HCT116 (cell line): ENCODE measurements around the gene PTPN7. TPM values are rescaled to one million over a fixed set of nuclear protein-coding genes. Genes with fewer than 3 reads are reported as not detected.
A peak's percentile ranks its signal among the peaks of the same experiment; 100 is the strongest.

ENCODE experiments used
- ATAC-seq: fragments of 200-7000 bp; cut with Tn5 transposase; 2 replicates; pipeline ENCODE4 v1.9.1; 2020; ENCODE audit warnings: mild to moderate bottlenecking, moderate library complexity
- BruUV-seq: library from RNA; stranded (reverse); fragments of 400-500 nt; replicated peaks from 2 replicates; lab custom pipeline; 2021; lab: Mats Ljungman, UMichigan
- CTCF ChIA-PET: fragments of 300-600 bp; sonication (Branson Sonifier 250); formaldehyde crosslinking; loops from one replicate; lab custom pipeline; 2021; ENCODE audit warnings: antibody characterized with exemption; lab: Charles Lee
- POLR2A ChIA-PET: fragments of 300-600, 350-600 bp; sonication (Branson Sonifier 250); formaldehyde crosslinking; loops from one replicate; lab custom pipeline; 2021; ENCODE audit warnings: antibody characterized with exemption; lab: Charles Lee
- RAD21 ChIA-PET, 2 experiments: fragments of 300-600 bp; sonication (Branson Sonifier 250); formaldehyde crosslinking; loops; one replicate each; lab custom pipeline; 2023; ENCODE audit warnings: low total read pairs in 2 of 2; ENCODE audit not compliant: uncharacterized antibody in 2 of 2, unreplicated experiment in 2 of 2, low non-redundant PET in 1 of 2; lab: Charles Lee
- DNase-seq: peaks from one replicate; pipeline ENCODE4 v3.0.0-alpha.2; 2010; ENCODE audit warnings: low read depth, low spot score
- H2AFZ ChIP-seq: fragments of 200-600 bp; shearing (Covaris generic), sonication (generic); 2 replicates; pipeline ENCODE4 v1.6.1; 2017; ENCODE audit warnings: low read depth, mixed run types, mixed read lengths, antibody characterized with exemption, low read length; ENCODE audit not compliant: poor library complexity, severe bottlenecking
- H3K27ac ChIP-seq: 2 replicates; pipeline ENCODE4 v1.5.1; 2012; ENCODE audit warnings: low read depth, low read length
- H3K27me3 ChIP-seq: fragments of 200-600 bp; sonication (generic); 2 replicates; pipeline ENCODE4 v1.6.1; 2016; ENCODE audit warnings: mixed run types, low read length, mixed read lengths; ENCODE audit not compliant: insufficient read depth
- H3K36me3 ChIP-seq, 2 experiments: fragments of 200-500 bp in 1 of 2; fragments of 200-600 bp in 1 of 2; sonication (Bioruptor generic) in 1 of 2; sonication (generic) in 1 of 2; 2 replicates each; pipeline versions ENCODE4 v1.5.1 to v1.6.1; 2014 to 2016; ENCODE audit warnings: low read length in 2 of 2, inconsistent platforms in 1 of 2, mixed read lengths in 1 of 2, mixed run types in 1 of 2; ENCODE audit not compliant: insufficient read depth in 2 of 2, control insufficient read depth in 1 of 2
- H3K4me1 ChIP-seq, 2 experiments: fragments of 200-600 bp in 1 of 2; sonication (generic) in 1 of 2; 2 replicates each; pipeline versions ENCODE4 v1.5.1 to v1.6.1; 2012 to 2017; ENCODE audit warnings: low read length in 2 of 2, inconsistent platforms in 1 of 2, mild to moderate bottlenecking in 1 of 2, mixed read lengths in 1 of 2, mixed run types in 1 of 2, moderate library complexity in 1 of 2; ENCODE audit not compliant: insufficient read depth in 2 of 2, control insufficient read depth in 1 of 2
- H3K4me2 ChIP-seq: fragments of 200-600 bp; sonication (generic); 2 replicates; pipeline ENCODE4 v1.6.1; 2017; ENCODE audit warnings: mixed run types, low read length, mixed read lengths
- H3K4me3 ChIP-seq, 2 experiments: fragments of 200-600 bp in 1 of 2; sonication (generic) in 1 of 2; replicated peaks in 1 of 2; 2 replicates each; pipeline ENCODE4 v1.5.1; 2011 to 2016; ENCODE audit warnings: low read length in 2 of 2, control low read depth in 1 of 2, low read depth in 1 of 2, mild to moderate bottlenecking in 1 of 2, mixed read lengths in 1 of 2, mixed run types in 1 of 2
- H3K79me2 ChIP-seq: fragments of 200-600 bp; sonication (generic); 2 replicates; pipeline ENCODE4 v1.6.1; 2017; ENCODE audit warnings: mild to moderate bottlenecking, mixed run types, low read length, moderate library complexity, mixed read lengths; ENCODE audit not compliant: insufficient read depth
- H3K9ac ChIP-seq: fragments of 200-600 bp; sonication (generic); 2 replicates; pipeline ENCODE4 v1.6.1; 2016; ENCODE audit warnings: low read length, mixed read lengths
- H3K9me2 ChIP-seq: fragments of 200-600 bp; sonication (generic), shearing (Covaris generic); 2 replicates; pipeline ENCODE4 v1.6.1; 2017; ENCODE audit warnings: mixed run types, mild to moderate bottlenecking, moderate library complexity; ENCODE audit not compliant: insufficient read depth
- H3K9me3 ChIP-seq, 2 experiments: fragments of 200-500 bp in 1 of 2; fragments of 200-600 bp in 1 of 2; sonication (Bioruptor generic) in 1 of 2; sonication (generic) in 1 of 2; 2 replicates each; pipeline ENCODE4 v1.6.1; 2014 to 2017; ENCODE audit warnings: low read length in 2 of 2, mixed read lengths in 2 of 2, inconsistent platforms in 1 of 2, low read depth in 1 of 2, mild to moderate bottlenecking in 1 of 2, mixed run types in 1 of 2, moderate library complexity in 1 of 2; ENCODE audit not compliant: control insufficient read depth in 1 of 2, insufficient read depth in 1 of 2
- H4K20me1 ChIP-seq: fragments of 200-600 bp; sonication (generic), shearing (Covaris generic); 2 replicates; pipeline ENCODE4 v1.6.1; 2017; ENCODE audit warnings: mixed run types, mild to moderate bottlenecking, moderate library complexity; ENCODE audit not compliant: insufficient read depth
- CBX3 ChIP-seq: IDR thresholded peaks from 2 replicates; pipeline ENCODE4 v1.6.1; 2012; ENCODE audit warnings: low read depth
- ELF1 ChIP-seq: IDR thresholded peaks from 2 replicates; pipeline ENCODE4 v1.6.1; 2012; ENCODE audit warnings: low read depth, borderline replicate concordance
- EZH2 ChIP-seq: fragments of 200-600 bp; sonication (generic); IDR thresholded peaks from 2 replicates; pipeline ENCODE4 v1.6.1; 2017; ENCODE audit warnings: antibody characterized with exemption, mixed run types
- EZH2phosphoT487 ChIP-seq: fragments of 200-600 bp; IDR thresholded peaks from 2 replicates; pipeline ENCODE4 v1.6.1; 2018; ENCODE audit warnings: antibody characterized with exemption, borderline replicate concordance
- FOSL1 ChIP-seq: IDR thresholded peaks from 2 replicates; pipeline ENCODE4 v1.6.1; 2012; ENCODE audit warnings: low read depth
- JUND ChIP-seq: IDR thresholded peaks from 2 replicates; pipeline ENCODE4 v1.6.1; 2012
- POLR2A ChIP-seq: IDR thresholded peaks from 2 replicates; pipeline ENCODE4 v1.7.0; 2011; ENCODE audit warnings: borderline replicate concordance; ENCODE audit not compliant: insufficient read depth, insufficient read length; ENCODE audit errors: extremely low read depth
- POLR2AphosphoS5 ChIP-seq: IDR thresholded peaks from 2 replicates; pipeline ENCODE4 v1.6.1; 2011; ENCODE audit warnings: mild to moderate bottlenecking, low read depth, low read length, moderate library complexity
- RAD21 ChIP-seq: IDR thresholded peaks from 2 replicates; pipeline ENCODE4 v1.6.1; 2012; ENCODE audit warnings: low read depth, mild to moderate bottlenecking
- SIN3A ChIP-seq: IDR thresholded peaks from 2 replicates; pipeline ENCODE4 v1.6.1; 2012; ENCODE audit warnings: low read depth
- SP1 ChIP-seq: IDR thresholded peaks from 2 replicates; pipeline ENCODE4 v1.6.1; 2012; ENCODE audit warnings: low read depth
- TCF7L2 ChIP-seq: IDR thresholded peaks from 2 replicates; pipeline ENCODE4 v1.7.0; 2011; ENCODE audit warnings: borderline replicate concordance, inconsistent platforms; ENCODE audit not compliant: insufficient read depth, insufficient read length; ENCODE audit errors: extremely low read depth
- YY1 ChIP-seq: IDR thresholded peaks from 2 replicates; pipeline ENCODE4 v1.6.1; 2011; ENCODE audit warnings: low read length, low read depth, moderate library complexity, mild to moderate bottlenecking; ENCODE audit not compliant: insufficient replicate concordance; ENCODE audit errors: extremely low read depth
- intact Hi-C: fragments of 100-400 bp; cut with micrococcal nuclease; formaldehyde crosslinking; loops from 2 replicates; pipeline ENCODE4 v1.10.0; 2022
- total RNA-seq: library from RNA; stranded (reverse); gene quantifications from one replicate; pipeline ENCODE4 v1.2.1, GENCODE V29; 2021; ENCODE audit not compliant: unreplicated experiment
- TF ChIP-seq, protein P1 (sequence below): IDR thresholded peaks from 2 replicates; pipeline ENCODE4 v1.6.1; 2011; ENCODE audit warnings: mild to moderate bottlenecking, low read length, moderate library complexity; ENCODE audit not compliant: insufficient replicate concordance; ENCODE audit errors: extremely low read depth
- TF ChIP-seq, protein P2 (sequence below): IDR thresholded peaks from 2 replicates; pipeline ENCODE4 v1.6.1; 2012
- TF ChIP-seq, protein P3 (sequence below): IDR thresholded peaks from 2 replicates; pipeline ENCODE4 v1.6.1; 2012

Gene PTPN7
- total RNA-seq, 1 experiment from 2014 or later = 0.76 TPM

DNA sequence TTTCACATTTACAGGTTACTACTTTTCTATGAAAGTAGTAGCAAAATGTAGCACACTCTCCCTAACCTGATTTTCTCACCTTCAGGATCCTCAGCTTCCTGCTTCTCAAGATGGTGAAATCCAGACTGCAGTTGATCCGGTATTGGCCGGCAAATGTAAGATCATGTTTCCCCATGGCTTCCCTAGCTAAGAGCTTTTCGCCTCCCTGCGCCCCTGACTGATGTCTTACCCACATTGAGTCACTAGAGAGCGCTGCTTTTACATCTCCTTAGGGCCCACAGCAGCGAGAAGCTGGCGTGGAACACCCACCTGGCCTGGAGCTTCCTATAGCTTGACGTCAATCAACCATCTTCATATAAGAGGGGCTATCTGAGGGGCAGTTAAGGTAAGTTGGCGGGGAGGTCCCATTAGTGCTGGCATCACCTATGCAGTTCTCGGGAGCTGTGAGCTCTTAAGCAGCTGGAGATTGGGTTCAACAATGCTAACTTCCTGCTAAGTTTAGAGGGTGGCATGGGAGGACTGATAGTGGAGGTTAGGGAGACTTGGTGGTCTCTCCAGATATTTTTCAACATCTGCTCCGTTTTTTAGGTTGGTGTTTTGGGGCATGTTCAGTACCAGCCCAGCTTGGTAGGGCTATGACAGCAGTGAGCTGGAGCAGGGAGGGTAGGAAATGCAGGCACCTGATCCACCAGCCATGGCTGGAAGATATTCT is 5.5 kb downstream of the PTPN7 start (continued):
- TF ChIP-seq FOSL1 = no peak
- peak; percentile 56 for TF ChIP-seq TCF7L2
- TF ChIP-seq, protein P1, sequence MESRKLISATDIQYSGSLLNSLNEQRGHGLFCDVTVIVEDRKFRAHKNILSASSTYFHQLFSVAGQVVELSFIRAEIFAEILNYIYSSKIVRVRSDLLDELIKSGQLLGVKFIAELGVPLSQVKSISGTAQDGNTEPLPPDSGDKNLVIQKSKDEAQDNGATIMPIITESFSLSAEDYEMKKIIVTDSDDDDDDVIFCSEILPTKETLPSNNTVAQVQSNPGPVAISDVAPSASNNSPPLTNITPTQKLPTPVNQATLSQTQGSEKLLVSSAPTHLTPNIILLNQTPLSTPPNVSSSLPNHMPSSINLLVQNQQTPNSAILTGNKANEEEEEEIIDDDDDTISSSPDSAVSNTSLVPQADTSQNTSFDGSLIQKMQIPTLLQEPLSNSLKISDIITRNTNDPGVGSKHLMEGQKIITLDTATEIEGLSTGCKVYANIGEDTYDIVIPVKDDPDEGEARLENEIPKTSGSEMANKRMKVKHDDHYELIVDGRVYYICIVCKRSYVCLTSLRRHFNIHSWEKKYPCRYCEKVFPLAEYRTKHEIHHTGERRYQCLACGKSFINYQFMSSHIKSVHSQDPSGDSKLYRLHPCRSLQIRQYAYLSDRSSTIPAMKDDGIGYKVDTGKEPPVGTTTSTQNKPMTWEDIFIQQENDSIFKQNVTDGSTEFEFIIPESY = no peak
- no peak for TF ChIP-seq CBX3

DNA sequence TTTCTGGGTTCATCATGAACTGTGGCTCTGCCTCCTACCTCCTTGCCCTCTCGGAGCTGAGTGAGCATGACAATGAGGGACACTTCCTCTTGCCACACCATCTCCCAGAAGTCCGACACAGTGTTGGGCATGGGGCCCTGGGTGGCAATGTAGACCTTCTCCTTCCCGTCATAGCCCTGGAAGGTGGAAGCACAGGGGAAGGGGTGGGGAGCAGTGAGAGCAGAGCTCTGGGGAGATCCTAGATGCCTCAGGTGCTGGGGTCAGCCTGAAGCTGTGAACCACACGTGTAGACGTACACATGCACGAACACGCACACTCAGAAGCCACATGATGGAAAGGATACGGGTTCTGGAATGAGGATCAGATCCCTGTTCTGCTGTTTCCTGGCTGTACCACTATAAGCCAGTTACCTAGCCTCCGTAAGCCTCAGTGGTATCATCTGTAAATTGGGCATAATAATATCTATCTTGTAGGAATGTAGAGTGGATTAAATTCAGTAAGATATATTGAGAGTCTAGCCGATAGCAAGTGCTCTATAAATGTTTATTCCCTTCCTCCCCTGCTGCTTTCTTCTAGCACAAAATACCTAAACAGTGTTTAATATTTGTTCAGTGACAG is 6.1 kb downstream of the PTPN7 start:
- ATAC-seq = no peak
- Histone ChIP-seq H3K4me2 (peak overlapping the region; percentile 52), H3K4me3 (no peak overlapping the region), H3K36me3 (no peaks in the 10 kb centered on the region), H3K9me2 (no peaks in the 10 kb centered on the region), H3K27me3 (no peaks in the 10 kb centered on the region), H3K9ac (peak overlapping the region; percentile 15; the same call in 1 of the 2 replicates), H3K27ac (no peak overlapping the region), H3K4me1 (peaks cover 10 to 15% of the 10 kb centered on the region in 2 experiments; a peak in 3 of 4 replicates), H3K9me3 (no peaks in the 10 kb centered on the region), H2AFZ (peak overlapping the region; percentile 76), H3K79me2 (no peaks in the 10 kb centered on the region), H4K20me1 (no peaks in the 10 kb centered on the region)
- no TSS peak for BruUV-seq
- no peak for DNase-seq
- TF ChIP-seq ELF1 (no peak), POLR2A (no peak), FOSL1 (no peak), RAD21 (no peak), POLR2AphosphoS5 (no peak), EZH2 (no peak), SP1 (no peak), JUND (no peak), YY1 (no peak), EZH2phosphoT487 (no peak), CBX3 (no peak), SIN3A (no peak)
- TF ChIP-seq, protein P2, sequence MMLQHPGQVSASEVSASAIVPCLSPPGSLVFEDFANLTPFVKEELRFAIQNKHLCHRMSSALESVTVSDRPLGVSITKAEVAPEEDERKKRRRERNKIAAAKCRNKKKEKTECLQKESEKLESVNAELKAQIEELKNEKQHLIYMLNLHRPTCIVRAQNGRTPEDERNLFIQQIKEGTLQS = no peak
- TF ChIP-seq, protein P3, sequence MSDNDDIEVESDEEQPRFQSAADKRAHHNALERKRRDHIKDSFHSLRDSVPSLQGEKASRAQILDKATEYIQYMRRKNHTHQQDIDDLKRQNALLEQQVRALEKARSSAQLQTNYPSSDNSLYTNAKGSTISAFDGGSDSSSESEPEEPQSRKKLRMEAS = no peak
- ChIA-PET POLR2A (interaction anchor here (0.6 to 1.4 kb wide), 4 partner anchors 12 to 199 kb away, joined by 3 to 7 read pairs (median 4); partner anchors contain the start of gene ELF3), RAD21 (no interaction called here), CTCF (interaction anchor here (0.8 to 2.4 kb wide), 21 partner anchors 7 to 565 kb away, joined by 3 to 13 read pairs (median 4); partner anchors contain the start of genes ARL8A, GPR37L1 and LGR6)
- intact Hi-C loops = no loop called here
